HG02840 (cell line): Measurements from ENCODE around the gene LONRF3.
A peak's percentile ranks its signal among the peaks of the same experiment; 100 is the strongest.
"Not testable (repeated sequence)": the region's sequence is repeated elsewhere in the genome, so short reads cannot be mapped to it uniquely, and the experiment has no call there.

Source experiments
- ATAC-seq: cut with Tn5 transposase; IDR thresholded peaks from one replicate; pipeline ENCODE4 v1.9.1; 2021; ENCODE audit warnings: mild to moderate bottlenecking, moderate library complexity, moderate number of reproducible peaks; ENCODE audit not compliant: unreplicated experiment, low FRiP score

The LONRF3 gene

DNA sequence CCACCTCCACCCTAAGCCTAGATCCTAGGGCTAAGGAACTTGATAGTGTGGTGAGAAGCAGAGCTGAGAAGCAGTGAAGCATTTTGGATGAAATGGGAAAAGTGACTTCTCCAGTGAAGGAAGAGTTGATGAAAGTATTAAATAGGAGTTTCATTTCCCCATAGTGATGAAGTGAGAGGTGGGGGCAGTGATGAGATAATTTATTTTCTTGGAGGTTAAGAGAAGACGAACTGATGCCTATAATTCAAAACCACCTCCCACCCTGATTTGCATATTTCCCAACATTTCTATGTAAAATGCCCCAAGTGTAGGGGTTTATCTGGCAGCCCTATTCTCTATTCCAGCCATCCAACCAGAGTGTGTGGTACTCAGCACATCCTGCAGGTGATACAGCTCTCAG, 6.3 kb downstream of the LONRF3 start:
- ATAC-seq: no peak

DNA sequence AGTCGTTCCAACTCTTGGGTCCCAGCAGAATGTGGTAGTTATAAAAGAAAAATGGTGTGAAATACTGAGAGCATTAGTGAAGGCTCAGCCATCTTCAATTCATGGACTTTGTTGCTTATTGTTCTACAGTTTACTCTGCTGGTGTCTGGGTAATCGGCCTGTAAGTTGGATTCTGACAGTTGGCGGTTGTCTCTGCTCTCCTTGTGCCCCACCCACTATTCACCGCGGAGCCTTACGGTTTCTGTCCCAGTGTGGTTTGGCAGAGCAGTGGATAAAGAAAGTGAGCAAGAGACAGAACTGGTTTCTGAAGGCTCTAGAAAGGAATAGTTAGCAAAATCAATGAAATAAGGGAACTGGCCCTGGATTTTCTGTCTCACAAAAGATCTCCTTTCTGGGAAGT, 9.1 kb downstream of the LONRF3 start:
- ATAC-seq: no peak

DNA sequence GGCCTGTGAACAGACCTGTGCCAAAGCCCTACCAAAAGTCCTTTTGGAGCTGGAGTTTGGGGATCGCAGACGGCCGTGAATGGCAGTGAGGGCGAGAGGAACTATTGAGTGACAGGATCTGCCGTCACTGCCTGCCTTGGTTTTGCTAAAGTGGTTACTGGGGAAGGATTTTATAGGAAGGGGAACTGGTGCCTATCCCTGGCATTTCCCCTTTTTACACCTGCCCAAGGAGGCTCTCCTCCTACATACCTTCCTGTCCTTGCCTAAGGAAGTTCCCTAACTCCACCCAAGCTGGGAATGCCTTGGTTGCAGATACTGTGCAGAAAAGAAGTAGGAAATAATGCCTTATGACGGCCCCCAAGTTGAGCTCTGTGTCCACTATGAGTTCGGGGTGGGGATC, 14.5 kb downstream of the LONRF3 start:
- no peak for ATAC-seq

DNA sequence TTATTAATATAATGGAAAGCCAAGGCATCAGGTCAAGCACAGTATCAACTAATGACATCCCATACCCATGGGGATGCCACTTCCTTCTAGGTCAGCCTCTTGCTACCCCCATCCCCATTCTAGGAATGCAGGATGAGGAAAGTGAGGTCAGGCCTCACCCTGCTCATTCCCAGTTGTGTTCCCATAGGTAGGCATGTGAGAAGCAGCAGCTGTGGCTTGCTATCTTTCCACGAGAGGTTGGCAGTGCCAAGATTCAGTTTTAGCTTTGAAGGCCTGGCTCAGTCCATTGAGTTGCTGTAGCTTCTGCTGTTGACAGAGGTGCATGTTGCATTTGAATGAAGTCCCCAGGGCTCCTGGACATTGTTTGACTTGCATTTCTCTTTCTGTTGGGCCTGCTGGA, 15.5 kb downstream of the LONRF3 start:
- ATAC-seq: no peak

DNA sequence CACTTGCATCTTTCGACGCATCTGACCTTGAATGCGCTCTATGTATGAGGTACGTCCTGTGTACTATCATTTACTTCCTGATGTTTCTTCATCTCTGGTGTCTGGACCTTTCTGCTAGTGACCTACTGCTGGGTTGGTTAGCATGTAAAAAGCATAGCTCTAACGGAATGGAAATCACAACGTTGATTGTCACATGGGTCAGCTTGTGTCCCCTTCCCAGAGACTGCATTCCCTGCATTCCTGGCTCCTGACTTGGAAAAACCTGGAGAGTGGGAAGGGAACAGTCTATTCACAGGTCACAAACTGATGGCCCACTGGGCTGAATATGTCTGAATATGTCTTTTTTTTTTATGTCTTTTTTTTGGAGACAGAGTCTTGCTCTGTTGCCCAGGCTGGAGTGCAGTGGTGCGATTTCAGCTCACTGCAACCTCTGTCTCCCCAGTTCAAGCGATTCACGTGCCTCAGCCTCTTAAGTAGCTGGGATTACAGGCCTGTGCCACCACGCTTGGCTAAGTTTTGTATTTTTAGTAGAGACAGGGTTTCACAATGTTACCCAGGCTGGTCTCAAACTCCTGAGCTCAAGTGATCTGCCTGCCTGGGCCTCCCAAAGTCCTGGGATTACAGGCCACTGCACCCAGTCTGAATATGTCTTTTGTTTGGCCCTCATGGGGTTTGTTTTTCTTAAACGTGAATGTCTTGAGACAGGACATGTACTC, 16.3 kb downstream of the LONRF3 start:
- no peak for ATAC-seq

DNA sequence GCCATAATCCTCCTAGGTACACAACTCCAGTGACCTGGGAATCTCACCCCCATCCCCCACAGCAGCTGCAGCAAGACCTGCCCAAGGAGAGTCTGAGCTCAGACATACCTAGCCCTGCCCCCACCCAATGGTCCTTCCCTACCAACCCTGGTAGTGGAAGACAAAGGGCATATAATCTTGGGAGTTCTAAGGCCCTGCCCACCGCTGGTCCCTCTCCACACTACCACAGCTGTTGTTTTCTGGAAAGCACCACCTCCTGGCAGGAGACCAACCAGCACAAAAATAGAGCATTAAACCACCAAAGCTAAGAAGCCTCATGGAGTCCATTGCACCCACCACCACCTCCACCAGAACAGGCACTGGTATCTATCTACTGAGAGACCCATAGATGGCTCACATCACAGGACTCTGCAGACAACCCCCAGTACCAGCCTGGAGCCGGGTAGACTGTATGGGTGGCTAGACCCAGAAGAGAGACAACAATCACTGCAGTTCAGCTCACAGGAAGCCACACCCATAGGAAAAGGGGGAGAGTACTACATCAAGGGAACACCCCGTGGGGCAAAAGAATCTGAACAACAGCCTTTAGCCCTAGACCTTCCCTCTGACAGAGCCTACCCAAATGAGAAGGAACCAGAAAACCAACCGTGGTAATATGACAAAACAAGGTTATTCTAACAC, 18.2 kb downstream of the LONRF3 start:
- ATAC-seq: not testable (repeated sequence)

DNA sequence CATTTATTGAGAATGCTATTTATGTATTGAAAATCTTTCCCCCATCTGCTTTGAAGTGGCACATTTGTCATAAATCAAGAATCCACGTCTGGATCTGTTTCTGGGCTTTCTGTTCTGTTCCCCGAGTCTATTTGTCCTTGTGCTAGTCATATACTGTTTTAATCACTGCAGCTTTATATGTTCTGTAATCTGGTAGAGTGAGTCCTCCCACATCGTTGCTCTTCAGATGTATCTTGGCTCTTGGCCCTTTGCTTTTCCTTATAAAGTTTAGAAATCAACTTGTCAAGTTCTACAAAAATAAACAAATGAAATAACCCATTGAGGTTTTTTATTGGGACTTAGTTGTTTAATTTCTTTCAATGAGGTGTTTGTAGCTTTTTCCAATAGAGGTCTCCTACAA, 29.0 kb downstream of the LONRF3 start:
- no peak for ATAC-seq

DNA sequence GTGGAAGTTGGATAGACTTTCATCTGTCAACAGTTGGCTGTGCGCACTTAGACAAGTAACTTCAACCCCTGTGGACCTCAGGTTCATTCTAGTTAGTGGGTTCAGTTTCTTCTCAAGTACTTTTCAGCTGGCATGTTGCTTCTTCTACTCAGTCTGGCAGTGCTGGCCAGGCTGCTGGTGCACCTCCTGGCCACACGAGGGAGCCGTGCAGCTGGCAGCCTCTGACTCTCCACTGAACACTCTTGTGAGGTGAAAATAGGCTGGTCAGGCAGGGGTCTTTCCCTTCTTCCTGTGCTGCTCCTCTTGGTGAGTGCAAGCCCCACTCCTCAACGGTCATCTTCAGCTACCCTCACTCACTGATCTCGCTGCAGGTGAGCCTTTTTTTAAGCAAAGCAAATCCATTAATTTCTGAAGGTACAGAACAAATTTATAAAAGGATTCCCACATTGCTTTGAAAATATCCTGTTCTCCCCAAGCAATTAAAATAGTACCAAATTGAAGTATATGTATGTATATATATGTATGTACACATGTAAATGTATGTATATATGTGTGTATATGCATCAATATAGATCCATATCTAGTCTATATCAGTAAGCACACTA, 30.6 kb downstream of the LONRF3 start:
- ATAC-seq: no peak

DNA sequence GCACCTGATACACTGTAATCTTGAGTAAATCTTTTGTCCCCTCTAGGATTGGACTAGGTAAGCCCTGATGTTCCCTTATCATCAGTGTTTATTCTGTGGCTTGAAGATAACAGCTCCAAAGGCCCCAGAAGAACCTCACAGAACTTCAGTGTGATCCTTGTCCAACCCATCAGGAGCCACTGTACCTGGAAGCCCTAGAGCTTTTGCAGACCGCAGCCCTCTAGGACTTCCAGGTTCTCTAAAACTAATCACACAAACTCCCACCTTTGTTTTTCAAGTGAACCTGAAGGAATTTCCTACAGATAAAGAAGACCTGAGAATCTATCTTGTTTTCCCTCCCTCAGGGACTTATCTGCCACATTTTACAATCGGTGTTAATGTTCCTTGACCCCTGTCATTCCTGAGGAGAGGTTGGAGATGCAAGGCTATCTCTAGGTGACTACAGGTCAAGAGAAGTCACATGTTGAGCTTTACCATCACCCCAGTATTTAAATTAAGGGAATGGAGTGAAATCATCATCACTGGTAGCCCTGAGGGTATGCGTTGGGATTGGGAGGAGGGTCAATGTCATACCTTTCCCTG, 32.9 kb downstream of the LONRF3 start:
- no peak for ATAC-seq

DNA sequence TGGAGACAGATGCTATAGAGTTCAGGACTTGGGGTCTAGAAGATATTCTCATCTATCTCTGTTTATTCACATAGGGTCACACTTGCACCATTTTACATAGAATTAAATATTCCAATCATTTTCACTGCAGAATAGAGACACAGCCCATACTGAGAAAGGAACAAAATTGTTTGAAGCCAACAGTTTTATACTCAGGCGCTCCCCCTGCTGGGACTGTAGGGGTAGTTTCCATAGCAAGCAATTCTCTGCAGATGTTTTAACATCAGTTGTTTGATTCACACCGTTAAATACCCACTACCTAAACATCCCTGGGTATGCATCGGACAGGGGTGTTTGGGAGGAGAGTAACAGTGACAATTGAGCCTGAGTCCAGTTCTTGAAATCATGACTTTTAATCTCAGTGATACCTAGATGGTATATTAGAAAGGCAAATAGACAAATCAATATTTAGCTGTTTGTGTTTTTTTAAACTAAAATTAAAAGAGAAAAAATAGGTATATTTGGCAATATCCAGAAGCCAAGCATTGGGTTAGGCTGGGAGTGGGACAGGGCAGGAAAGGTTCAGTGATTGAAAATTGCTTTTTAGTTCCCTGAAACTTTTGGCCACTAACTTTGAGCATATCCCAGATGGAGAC, 33.8 kb downstream of the LONRF3 start:
- no peak for ATAC-seq

DNA sequence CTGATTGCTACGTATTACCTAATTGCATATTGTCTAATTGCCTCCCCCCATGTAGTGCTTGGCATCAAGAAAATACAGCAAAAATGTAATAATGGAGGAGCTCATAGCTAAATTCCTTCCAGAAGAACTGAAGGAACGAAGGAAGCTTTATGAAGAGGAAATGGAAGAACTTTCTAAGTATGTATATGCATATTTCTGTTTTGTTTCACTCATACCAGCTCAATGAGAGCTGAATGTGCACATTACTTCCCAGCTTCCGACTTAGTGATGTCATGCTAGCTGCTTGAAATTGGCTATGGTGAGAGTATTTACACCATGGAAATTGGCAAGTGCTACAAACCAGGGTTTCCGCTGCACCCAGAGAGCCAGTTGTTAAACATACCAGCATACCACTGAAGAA, 34.7 kb downstream of the LONRF3 start:
- no peak for ATAC-seq

DNA sequence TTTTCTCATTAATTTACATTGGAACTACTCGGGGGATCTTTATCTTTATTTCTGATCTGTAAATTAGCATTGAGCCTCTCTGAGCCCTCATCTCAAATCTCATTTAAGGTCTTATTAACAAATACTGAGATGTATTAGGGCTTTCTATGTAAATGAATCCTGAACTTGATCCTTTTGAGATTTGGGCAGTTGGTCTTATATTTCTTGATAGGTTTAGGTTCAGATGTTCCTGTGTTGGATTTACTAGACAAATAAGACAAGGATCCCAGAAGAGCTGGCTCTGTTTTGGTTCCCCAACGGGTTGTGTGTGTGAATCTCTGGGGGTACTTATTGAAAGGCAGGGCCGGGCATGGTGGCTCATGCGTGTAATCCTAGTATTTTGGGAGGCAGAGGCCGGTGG, 36.1 kb downstream of the LONRF3 start:
- no peak for ATAC-seq

DNA sequence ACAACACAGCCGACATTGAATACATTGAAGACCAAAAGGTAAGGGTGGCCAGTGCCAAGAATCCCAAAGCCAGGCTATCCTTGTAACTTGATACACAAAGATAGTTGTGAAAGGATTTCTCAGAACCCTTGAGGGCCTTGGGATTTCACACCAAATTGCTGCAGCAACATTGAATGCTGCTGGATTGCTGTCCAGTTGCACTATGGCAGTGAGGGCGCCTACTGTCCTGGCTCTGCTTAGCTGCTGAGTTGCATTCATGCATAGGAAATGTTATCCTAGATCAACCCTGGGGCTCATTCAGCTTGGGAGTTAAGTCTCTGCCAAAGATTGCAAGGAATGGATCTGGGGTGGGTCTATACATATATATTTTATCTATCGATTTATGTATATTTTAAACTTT, 38.7 kb downstream of the LONRF3 start:
- ATAC-seq: no peak

DNA sequence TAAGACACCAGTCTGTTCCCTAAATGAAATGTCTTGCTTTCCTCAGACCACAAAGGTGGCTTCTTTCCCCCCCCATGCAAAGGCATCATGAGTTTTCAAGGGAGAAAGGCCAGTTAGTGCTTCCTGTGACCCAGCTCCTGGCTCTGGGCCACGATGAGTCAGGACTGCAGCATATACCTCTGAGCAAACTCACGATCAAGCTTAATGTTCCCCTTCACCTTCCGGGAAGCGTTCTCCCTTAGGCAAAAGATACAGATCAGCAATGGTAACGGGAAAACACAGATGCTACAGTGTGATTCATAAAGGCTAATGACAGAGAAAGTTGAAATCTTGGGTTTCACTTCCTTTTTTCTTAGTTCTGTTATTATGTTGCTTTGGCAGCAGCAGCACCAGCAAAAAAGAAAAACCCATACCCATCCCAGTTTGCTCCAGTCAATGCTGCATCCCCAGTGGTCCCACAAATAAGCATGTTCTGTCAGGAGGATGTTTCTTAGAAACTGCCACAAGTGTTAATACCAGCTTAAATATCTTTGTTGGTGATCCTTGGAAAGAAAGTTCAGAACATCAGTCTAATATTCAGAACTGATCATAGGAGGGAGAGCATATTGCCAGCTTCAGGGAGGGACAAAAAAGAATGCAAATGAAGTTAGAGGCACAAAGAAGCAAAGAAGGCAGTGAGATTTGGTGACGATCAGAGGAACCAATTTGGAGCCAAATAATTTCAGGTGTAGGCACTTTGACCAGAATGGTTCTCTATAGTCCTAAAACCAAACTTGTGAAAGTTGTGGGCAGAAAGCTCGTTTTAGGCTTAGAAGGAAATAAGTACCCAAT, 41.2 kb downstream of the LONRF3 start:
- peak; percentile 93 for ATAC-seq

DNA sequence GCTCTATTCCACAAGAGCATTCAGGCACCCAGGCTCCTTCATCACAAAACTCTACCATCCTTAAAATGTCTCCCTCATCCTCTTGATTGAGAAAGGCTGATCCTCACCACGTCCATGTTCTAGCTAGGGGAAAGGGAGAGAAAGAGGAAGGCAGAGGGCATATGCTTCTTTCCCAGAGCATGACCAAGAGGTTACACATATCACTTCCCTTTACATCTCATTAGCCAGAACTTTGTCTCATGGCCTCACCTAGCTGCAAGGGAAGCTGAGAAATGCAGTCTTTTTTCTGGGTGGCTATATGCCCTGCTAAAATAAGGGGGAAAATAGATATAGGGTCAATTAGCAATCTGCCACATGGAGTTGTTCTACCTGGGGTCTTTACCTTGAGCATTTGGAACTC, 42.7 kb downstream of the LONRF3 start:
- ATAC-seq: no peak

DNA sequence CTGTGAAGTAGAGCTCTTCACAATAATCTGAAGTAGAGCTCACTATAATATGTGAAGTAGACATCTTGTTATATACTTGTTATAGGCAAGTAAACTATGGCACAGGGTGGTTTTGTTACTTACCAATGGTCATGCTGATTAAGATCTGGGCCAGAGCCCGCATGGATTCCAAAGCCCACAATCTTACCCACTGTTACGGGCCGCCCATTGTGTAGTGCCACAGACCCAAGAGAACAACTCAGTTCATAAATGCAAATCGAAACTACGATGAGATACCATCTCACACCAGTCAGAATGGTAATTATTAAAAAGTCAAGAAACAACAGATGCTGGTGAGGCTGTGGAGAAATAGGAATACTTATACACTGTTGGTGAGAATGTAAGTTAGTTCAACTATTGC, 51.5 kb downstream of the LONRF3 start:
- ATAC-seq: no peak

DNA sequence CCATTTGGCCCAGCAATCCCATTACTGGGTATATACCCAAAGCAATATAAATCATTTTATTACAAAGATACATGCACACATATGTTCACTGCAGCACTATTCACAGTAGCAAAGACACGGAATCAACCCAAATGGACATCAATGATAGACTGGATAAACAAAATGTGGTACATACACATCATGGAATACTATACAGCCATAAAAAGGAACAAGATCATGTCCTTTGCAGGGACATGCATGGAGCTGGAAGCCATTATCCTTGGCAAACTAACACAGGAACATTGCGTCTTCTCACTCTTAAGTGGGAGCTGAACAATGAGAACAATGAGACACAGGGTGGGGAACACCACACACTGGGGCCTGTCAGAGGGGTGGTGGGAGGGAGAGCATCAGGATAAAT, 51.9 kb downstream of the LONRF3 start:
- ATAC-seq: not testable (repeated sequence)

DNA sequence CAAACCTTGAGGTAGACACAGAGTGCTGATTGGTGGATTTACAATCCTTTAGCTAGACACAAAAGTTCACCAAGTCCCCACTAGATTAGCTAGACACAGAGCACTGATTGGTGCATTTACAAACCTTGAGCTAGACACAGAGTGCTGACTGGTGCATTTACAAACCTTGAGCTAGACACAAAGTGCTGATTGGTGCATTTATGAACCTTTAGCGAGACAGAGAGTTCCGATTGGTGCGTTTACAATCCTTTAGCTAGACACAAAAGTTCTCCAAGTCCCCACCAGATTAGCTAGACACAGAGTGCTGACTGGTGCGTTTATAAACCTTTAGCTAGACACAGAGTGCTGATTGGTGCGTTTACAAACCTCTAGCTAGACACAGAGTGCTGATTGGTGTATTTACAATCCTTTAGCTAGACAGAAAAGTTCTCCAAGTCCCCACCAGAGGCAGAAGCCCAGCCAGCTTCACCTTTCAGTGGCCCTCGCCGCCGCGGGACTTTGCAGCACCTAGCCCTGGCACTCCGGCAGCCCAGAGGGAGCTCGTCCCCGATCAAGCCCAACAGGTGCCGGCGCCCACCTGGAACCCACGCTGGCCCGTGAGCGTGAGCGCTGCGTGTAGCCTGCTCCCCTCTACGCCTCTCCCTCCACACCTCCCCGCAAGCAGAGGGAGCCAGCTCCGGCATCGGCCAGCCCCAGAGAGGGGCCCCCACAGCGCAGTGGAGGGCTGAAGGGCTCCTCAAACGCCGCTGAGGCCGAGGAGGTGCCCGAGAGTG, 53.7 kb downstream of the LONRF3 start:
- not testable (repeated sequence) for ATAC-seq

DNA sequence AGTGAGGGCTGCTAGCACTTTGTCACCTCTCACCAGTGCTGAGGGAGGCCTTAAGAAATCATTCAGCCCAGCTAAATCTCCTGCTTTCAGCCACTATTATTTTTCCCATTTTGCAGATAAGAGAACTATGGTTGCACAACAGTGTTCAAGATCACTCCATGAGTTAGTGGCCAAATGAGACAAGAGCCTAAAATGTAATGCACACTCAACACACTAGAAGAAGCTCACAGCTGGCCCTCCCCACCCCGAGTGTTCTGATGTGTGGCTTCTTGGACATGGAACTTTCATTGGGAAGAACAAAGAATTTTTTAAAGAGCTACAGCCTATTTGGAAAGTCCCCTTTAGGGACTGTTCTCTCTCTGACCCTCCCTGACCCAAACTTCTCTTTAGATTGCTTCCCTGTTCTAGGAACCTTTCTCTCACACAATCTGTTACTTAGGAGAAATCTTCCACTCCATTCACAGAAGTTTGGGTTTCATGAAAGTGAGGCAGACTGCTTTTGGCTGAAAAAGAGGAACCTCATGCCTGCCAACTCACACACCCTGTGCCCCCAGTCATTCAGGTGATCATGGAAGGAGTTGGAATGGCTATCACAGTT, 54.4 kb downstream of the LONRF3 start:
- no peak for ATAC-seq
